Right atrium auricular region (tissue), 2 donors: ENCODE results near the gene FLNA. TPM values are rescaled to one million over a fixed set of nuclear protein-coding genes. Genes with fewer than 3 reads are reported as not detected.

ENCODE experiments used
- DNase-seq: peaks from one replicate; pipeline ENCODE4 v3.0.0-alpha.2; 2019; ENCODE audit warnings: low spot score
- H3K27ac ChIP-seq, 2 donors: fragments of 200-600 bp; sonication (generic); 1 replicate in 1 of 2; 2 replicates in 1 of 2; pipeline ENCODE4 v1.5.1; 2016 to 2019
- H3K27me3 ChIP-seq, 2 donors: fragments of 200-600 bp; sonication (generic); one replicate each; pipeline versions ENCODE4 v1.5.1 to v1.6.0; 2017 to 2019
- H3K36me3 ChIP-seq: fragments of 200-600 bp; sonication (generic); one replicate; pipeline ENCODE4 v1.5.1; 2016
- H3K4me1 ChIP-seq, 2 donors: fragments of 200-600 bp; sonication (generic); one replicate each; pipeline versions ENCODE4 v1.5.1 to v1.6.0; 2017 to 2019
- H3K4me3 ChIP-seq, 2 donors: fragments of 200-600 bp; sonication (generic); 1 replicate in 1 of 2; 2 replicates in 1 of 2; pipeline ENCODE4 v1.5.1; 2017 to 2019; ENCODE audit warnings: mild to moderate bottlenecking in 1 of 2, moderate library complexity in 1 of 2
- H3K9me3 ChIP-seq, 2 donors: fragments of 200-600 bp; sonication (generic); one replicate each; pipeline ENCODE4 v1.5.1; 2019
- CTCF ChIP-seq, 2 donors: fragments of 200-600 bp; sonication (generic); IDR thresholded peaks; one replicate each; pipeline ENCODE4 v1.5.1; 2019; ENCODE audit warnings: antibody characterized with exemption in 2 of 2
- total RNA-seq, 2 donors: library from RNA; depleted of rRNA; stranded (reverse); fragments of >200 nt; gene quantifications; one replicate each; pipeline ENCODE4 v1.1.0, GENCODE V29; 2016

The FLNA gene
- total RNA-seq = 100 to 1,000 TPM; 263 to 419 TPM

GRCh38 chrX:154374313-154375155, at the start of gene FLNA:
FLNA (minus strand) TSS chrX:154374634; CDS start chrX:154371245, 3,389 bp downstream.
- no peaks in the 10 kb centered on the region for H3K9me3 ChIP-seq
- H3K4me1 ChIP-seq = peaks cover 0 to 25% of the 10 kb centered on the region in 2 donors
- no peak for TF ChIP-seq CTCF (IDR thresholded peaks at IDR 0.05)
- H3K4me3 ChIP-seq = peak within 1 kb of the TSS; percentile 74 to 78
- DNase-seq = no peak
- peak within 1 kb of the TSS; percentile 84 to 96 for H3K27ac ChIP-seq
- no peaks in the 10 kb centered on the region for H3K27me3 ChIP-seq
- H3K36me3 ChIP-seq = peaks cover 9% of the 10 kb centered on the region

GRCh38 chrX:154420402-154420756, 45.9 kb upstream of the FLNA start:
- TF ChIP-seq CTCF (IDR thresholded peaks at IDR 0.05) = no peak

GRCh38 chrX:154419688-154420401, 45.4 kb upstream of the FLNA start:
- DNase-seq = no peak
- peaks cover 0 to 9% of the 10 kb centered on the region in 2 donors for H3K4me1 ChIP-seq
- TF ChIP-seq CTCF (IDR thresholded peaks at IDR 0.05) = no peak
- H3K27ac ChIP-seq = peak overlapping the region; percentile 70 to 88
- no peaks in the 10 kb centered on the region for H3K9me3 ChIP-seq
- H3K4me3 ChIP-seq = peak overlapping the region; percentile 27 to 28
- no peaks in the 10 kb centered on the region for H3K27me3 ChIP-seq
- no peaks in the 10 kb centered on the region for H3K36me3 ChIP-seq

More at GRCh38 chrX:154420402-154420756, 45.9 kb upstream of the FLNA start:
- Histone ChIP-seq H3K36me3 (no peaks in the 10 kb centered on the region), H3K27ac (peak overlapping the region; percentile 70 to 88), H3K4me3 (peak overlapping the region; percentile 27 to 28), H3K4me1 (peaks cover 0 to 9% of the 10 kb centered on the region in 2 donors), H3K27me3 (no peaks in the 10 kb centered on the region), H3K9me3 (no peaks in the 10 kb centered on the region)
- DNase-seq = no peak

- peaks cover 0 to 9% of the 10 kb centered on the region in 2 donors for H3K4me1 ChIP-seq
- no peak for DNase-seq
- H3K27me3 ChIP-seq = no peaks in the 10 kb centered on the region
- H3K4me3 ChIP-seq = no peak overlapping the region
- no peak for TF ChIP-seq CTCF (IDR thresholded peaks at IDR 0.05)
- peak overlapping the region; percentile 70 to 88 for H3K27ac ChIP-seq
- H3K36me3 ChIP-seq = no peaks in the 10 kb centered on the region
- H3K9me3 ChIP-seq = no peaks in the 10 kb centered on the region
These were observed 44.8 kb upstream of the FLNA start for GRCh38 chrX:154419189-154419588.

- no peak for TF ChIP-seq CTCF (IDR thresholded peaks at IDR 0.05)
- DNase-seq = no peak
- Histone ChIP-seq H3K36me3 (no peaks in the 10 kb centered on the region), H3K27ac (no peak overlapping the region), H3K4me1 (peaks cover 0 to 21% of the 10 kb centered on the region in 2 donors), H3K4me3 (no peak overlapping the region), H3K9me3 (no peaks in the 10 kb centered on the region), H3K27me3 (no peaks in the 10 kb centered on the region)
These were observed 42.7 kb upstream of the FLNA start for GRCh38 chrX:154417157-154417556.
